ENCODE data around the gene AP5Z1.

Gene AP5Z1

GRCh38 chr7:4764402-4765007 lies 10.9 kb upstream of the AP5Z1 start:
- H3K27ac Mint-ChIP-seq: no peak overlapping the region
- H3K36me3 Mint-ChIP-seq (ENCODE audit: insufficient read depth): peaks cover 36% of the 10 kb centered on the region
- DNase-seq: no peak
- H3K27me3 Mint-ChIP-seq: no peaks in the 10 kb centered on the region
- H3K4me3 Mint-ChIP-seq: no peak overlapping the region
- ATAC-seq (replicated peaks): no peak
- H3K4me1 Mint-ChIP-seq (ENCODE audit: low read depth in 2 of 2): peaks cover 2 to 3% of the 10 kb centered on the region in 2 donors
- no peaks in the 10 kb centered on the region for H3K9me3 Mint-ChIP-seq

- H3K36me3 Mint-ChIP-seq (ENCODE audit: insufficient read depth): peaks cover 26% of the 10 kb centered on the region
- DNase-seq: no peak
- H3K9me3 Mint-ChIP-seq: no peaks in the 10 kb centered on the region
- H3K27me3 Mint-ChIP-seq: no peaks in the 10 kb centered on the region
- H3K27ac Mint-ChIP-seq: peak overlapping the region; percentile 41 to 86
- peaks cover 2 to 7% of the 10 kb centered on the region in 2 donors for H3K4me1 Mint-ChIP-seq (ENCODE audit: low read depth in 2 of 2)
- ATAC-seq (replicated peaks): no peak
- no peak overlapping the region for H3K4me3 Mint-ChIP-seq
Observed at GRCh38 chr7:4765776-4766490, 9.5 kb upstream of the AP5Z1 start.

DNA sequence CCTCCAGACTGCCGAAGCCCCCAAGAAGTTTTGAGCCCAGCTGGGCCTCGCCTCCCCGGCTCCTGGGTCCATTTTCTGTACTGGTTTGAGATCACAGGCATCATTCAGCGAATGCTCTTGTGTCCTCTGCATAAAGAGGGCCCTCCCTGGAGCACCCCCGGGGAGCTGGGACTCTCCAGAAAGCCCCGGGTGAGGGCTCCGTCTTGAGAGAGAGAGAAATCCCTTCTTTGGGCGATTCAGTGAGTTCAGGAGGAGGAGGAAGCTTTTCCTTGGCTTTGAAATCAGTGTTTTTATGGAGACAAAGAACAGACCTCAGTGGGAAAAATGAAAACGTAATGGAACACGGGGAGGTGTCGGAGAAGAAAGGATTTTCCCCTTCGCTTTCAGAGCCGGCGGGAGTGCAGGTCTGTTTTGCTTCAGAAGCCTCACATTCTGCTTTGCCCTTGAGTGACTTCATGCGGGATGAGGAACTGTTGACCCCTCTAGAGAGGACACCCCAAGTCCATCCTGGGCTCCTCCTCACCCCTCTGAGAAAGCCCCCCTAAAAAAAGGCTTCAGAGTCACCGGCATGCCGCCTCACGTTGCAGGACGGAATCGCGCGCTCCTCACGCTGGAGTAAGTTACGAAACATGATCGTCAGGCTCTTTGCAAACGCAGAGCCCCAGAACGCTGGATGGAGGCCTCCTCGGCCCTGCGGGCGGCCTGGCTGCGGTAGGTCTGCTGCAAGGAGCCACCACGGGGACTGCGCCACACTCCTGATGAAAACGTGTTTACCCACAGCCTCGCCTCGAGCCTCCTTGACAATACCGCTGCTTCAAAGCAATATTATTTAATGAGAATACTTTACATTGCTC lies 8.5 kb upstream of the AP5Z1 start:
- peaks cover 2 to 7% of the 10 kb centered on the region in 2 donors for H3K4me1 Mint-ChIP-seq (ENCODE audit: low read depth in 2 of 2)
- no peak for ATAC-seq (replicated peaks)
- peaks cover 19% of the 10 kb centered on the region for H3K36me3 Mint-ChIP-seq (ENCODE audit: insufficient read depth)
- no peak overlapping the region for H3K4me3 Mint-ChIP-seq
- peak overlapping the region in 1 of 2 donors; percentile 86 for H3K27ac Mint-ChIP-seq
- no peaks in the 10 kb centered on the region for H3K9me3 Mint-ChIP-seq
- H3K27me3 Mint-ChIP-seq: no peaks in the 10 kb centered on the region
- no peak for DNase-seq

DNA sequence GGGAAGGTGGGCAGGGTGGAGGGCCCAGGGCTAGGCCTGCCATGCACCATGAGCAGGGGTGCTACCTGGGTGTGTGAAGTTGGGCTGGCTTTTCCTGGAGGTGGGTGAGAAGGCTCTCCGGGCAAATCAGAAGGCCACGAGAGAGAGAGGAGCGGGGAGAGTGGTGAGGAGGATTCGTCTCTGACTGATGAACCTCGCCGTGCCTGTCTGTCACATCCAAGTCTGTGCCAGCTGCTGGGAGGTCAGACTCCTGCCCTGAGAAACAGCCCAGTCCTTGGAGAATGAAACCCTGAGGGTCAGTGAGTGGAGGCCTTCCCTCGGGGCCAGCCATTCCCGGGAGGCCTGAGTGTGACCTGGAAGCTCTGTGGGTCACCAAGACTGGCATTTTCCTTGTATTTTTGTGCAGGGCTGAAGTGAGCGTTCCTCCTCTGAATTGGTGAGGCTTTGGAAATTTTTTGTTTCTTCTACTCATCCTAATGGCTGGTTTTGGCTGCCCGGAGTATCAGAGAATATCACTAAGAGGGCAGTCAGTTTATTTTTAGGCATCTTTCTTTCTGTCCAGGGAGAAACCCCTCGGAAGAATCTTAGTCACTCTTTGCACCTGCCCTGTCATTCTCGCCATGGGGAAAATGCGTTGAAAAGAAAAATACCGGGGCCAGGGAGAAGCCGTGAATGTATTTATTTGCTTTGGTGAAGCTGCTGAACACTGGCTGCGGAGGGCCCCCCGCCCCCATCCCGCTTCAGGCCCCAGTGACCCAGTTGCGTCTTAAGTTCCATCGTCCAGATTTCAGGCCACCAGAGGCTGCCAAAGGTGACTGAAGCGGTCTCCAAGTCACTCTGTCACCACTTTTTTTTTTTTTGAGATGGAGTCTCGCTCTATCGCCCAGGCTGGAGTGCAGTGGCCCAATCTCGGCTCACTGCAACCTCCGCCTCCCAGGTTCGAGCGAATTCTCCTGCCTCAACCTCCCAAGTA lies 6.5 kb upstream of the AP5Z1 start:
- peaks cover 0 to 7% of the 10 kb centered on the region in 2 donors for H3K4me1 Mint-ChIP-seq (ENCODE audit: low read depth in 2 of 2)
- no peaks in the 10 kb centered on the region for H3K9me3 Mint-ChIP-seq
- H3K4me3 Mint-ChIP-seq: no peak overlapping the region
- DNase-seq: no peak
- no peak for ATAC-seq (replicated peaks)
- peaks cover 8% of the 10 kb centered on the region for H3K36me3 Mint-ChIP-seq (ENCODE audit: insufficient read depth)
- no peaks in the 10 kb centered on the region for H3K27me3 Mint-ChIP-seq
- peak overlapping the region; percentile 72 to 81 for H3K27ac Mint-ChIP-seq

- Mint-ChIP-seq H3K9me3 (no peaks in the 10 kb centered on the region), H3K27ac (peak overlapping the region; percentile 72 to 81), H3K27me3 (no peaks in the 10 kb centered on the region), H3K4me1 (ENCODE audit: low read depth in 2 of 2) (peaks cover 8 to 13% of the 10 kb centered on the region in 2 donors), H3K4me3 (no peak overlapping the region), H3K36me3 (ENCODE audit: insufficient read depth) (peaks cover 10% of the 10 kb centered on the region)
- no peak for DNase-seq
- no peak for ATAC-seq (replicated peaks)
Observed at GRCh38 chr7:4769761-4770160, 5.7 kb upstream of the AP5Z1 start.

GRCh38 chr7:4770886-4771285 lies 4.5 kb upstream of the AP5Z1 start:
- Mint-ChIP-seq H3K9me3 (no peaks in the 10 kb centered on the region), H3K4me3 (no peak overlapping the region), H3K36me3 (ENCODE audit: insufficient read depth) (peaks cover 18% of the 10 kb centered on the region), H3K27ac (peak overlapping the region in 1 of 2 donors; percentile 81), H3K27me3 (no peaks in the 10 kb centered on the region), H3K4me1 (ENCODE audit: low read depth in 2 of 2) (peaks cover 12 to 17% of the 10 kb centered on the region in 2 donors)
- ATAC-seq (replicated peaks): no peak
- DNase-seq: no peak

GRCh38 chr7:4771737-4772136 lies 3.7 kb upstream of the AP5Z1 start:
- H3K27ac Mint-ChIP-seq: no peak overlapping the region
- peaks cover 23% of the 10 kb centered on the region for H3K36me3 Mint-ChIP-seq (ENCODE audit: insufficient read depth)
- peaks cover 18 to 21% of the 10 kb centered on the region in 2 donors for H3K4me1 Mint-ChIP-seq (ENCODE audit: low read depth in 2 of 2)
- DNase-seq (no peak), ATAC-seq (replicated peaks) (no peak)
- H3K9me3 Mint-ChIP-seq: no peaks in the 10 kb centered on the region
- no peaks in the 10 kb centered on the region for H3K27me3 Mint-ChIP-seq
- H3K4me3 Mint-ChIP-seq: no peak overlapping the region

GRCh38 chr7:4772306-4772705 lies 3.1 kb upstream of the AP5Z1 start:
- peak overlapping the region in 1 of 2 donors; percentile 31 for H3K27ac Mint-ChIP-seq

DNA sequence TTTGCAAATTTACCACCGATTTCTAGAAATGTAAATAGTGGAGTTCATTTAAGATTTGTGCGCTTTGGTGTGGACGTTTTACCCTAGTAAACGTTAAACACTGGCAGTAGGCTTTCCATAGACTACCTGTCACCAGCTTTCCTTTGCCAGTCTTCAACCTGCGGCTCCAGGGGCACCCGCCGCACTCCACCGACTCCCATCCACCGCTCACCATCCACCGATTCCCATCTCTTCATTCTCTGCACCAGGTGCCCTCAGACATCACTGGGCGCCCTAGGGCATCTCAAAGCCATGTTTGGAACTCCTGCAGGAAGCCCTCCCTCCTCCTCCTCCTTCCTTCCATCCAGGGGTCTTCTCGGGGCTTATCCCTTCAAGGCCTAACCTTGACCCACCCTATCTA lies 1.4 kb upstream of the AP5Z1 start:
- peak overlapping the region; percentile 96 to 97 for H3K4me3 Mint-ChIP-seq
- no peaks in the 10 kb centered on the region for H3K27me3 Mint-ChIP-seq
- H3K36me3 Mint-ChIP-seq (ENCODE audit: insufficient read depth): peaks cover 28% of the 10 kb centered on the region
- DNase-seq: no peak
- peaks cover 27 to 35% of the 10 kb centered on the region in 2 donors for H3K4me1 Mint-ChIP-seq (ENCODE audit: low read depth in 2 of 2)
- H3K27ac Mint-ChIP-seq: peak overlapping the region; percentile 98 to 99
- H3K9me3 Mint-ChIP-seq: no peaks in the 10 kb centered on the region
- no peak for ATAC-seq (replicated peaks)

More at GRCh38 chr7:4772306-4772705, 3.1 kb upstream of the AP5Z1 start:
- ATAC-seq (replicated peaks): no peak
- DNase-seq: no peak
- H3K9me3 Mint-ChIP-seq: no peaks in the 10 kb centered on the region
- H3K27me3 Mint-ChIP-seq: no peaks in the 10 kb centered on the region
- H3K36me3 Mint-ChIP-seq (ENCODE audit: insufficient read depth): peaks cover 26% of the 10 kb centered on the region
- peaks cover 22 to 24% of the 10 kb centered on the region in 2 donors for H3K4me1 Mint-ChIP-seq (ENCODE audit: low read depth in 2 of 2)
- no peak overlapping the region for H3K4me3 Mint-ChIP-seq

DNA sequence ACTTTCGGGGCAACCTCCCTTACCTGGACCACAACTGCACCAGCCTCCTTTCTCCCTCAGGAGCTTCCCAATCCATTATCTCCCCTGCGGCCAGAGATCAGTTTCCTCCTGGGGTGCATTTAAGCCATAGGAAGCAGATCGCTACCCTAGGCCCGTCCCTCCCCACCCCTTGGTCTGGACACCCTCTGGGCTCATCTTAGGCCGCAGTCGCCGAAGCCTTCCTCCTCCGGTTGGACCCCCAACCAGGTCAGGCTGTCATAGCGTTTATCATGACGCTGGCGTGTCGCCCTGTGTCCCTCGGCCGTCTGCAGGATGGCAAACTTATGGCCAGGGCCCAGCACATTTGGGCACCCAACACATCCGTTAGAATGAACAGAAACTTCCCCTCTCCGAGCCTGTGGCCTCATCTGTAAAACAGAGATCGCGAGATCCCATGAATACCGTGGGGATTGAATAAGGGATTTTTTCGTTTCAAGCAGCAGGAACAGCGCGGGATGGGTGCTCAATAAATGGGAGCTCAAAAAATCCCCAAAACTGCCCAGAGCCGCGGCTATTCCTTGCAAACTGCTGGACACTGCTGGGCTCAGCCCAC lies 669 bp upstream of the AP5Z1 start:
- no peaks in the 10 kb centered on the region for H3K27me3 Mint-ChIP-seq
- DNase-seq (no peak), ATAC-seq (replicated peaks) (peak; percentile 16)
- peak overlapping the region; percentile 98 to 99 for H3K27ac Mint-ChIP-seq
- H3K4me3 Mint-ChIP-seq: peak overlapping the region; percentile 96 to 97
- peaks cover 27 to 35% of the 10 kb centered on the region in 2 donors for H3K4me1 Mint-ChIP-seq (ENCODE audit: low read depth in 2 of 2)
- H3K36me3 Mint-ChIP-seq (ENCODE audit: insufficient read depth): peaks cover 26% of the 10 kb centered on the region
- no peaks in the 10 kb centered on the region for H3K9me3 Mint-ChIP-seq

DNA sequence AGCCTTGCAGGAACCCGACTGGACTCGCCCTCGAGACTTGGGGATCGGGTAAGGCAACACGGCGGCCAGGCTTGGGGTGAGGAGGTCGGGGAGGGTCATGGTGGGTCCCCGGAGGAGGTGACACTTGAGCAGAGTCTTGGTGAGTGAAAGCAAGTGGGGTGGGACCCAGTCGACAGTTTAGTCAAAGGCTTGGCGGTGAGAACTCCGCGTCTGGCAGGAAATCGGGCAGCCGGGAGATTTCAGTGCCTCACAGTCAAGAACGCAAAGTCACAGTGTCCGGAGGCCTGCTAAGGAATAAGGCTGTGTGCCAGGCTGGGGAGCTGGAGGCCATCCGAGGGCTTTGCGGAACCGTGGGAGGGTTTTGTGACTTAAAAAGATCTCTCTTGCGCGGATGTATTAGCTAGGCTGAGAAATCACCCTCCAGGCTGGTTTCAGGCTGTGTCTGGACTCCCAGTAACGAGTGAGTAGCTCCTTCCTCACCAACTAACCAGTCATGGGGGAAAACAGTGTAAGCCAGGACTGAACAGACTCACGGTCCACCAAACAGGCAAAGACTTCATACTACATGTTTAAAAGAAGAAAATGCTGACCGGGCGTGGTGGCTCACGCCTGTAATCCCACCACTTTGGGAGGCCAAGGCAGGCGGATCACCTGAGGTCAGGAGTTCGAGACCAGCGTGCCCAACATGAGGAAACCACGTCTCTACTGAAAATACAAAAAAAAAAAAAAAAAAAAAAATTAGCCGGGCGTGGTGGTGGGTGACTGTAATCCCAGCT lies 613 bp downstream of the AP5Z1 start:
- peak; percentile 53 to 67 (median 55) for DNase-seq
- ATAC-seq (replicated peaks): peak; percentile 41
- Mint-ChIP-seq H3K9me3 (no peaks in the 10 kb centered on the region), H3K4me1 (ENCODE audit: low read depth in 2 of 2) (peaks cover 27 to 31% of the 10 kb centered on the region in 2 donors), H3K36me3 (ENCODE audit: insufficient read depth) (peaks cover 32% of the 10 kb centered on the region), H3K27ac (peak overlapping the region; percentile 98 to 99), H3K4me3 (peak overlapping the region; percentile 96 to 97), H3K27me3 (no peaks in the 10 kb centered on the region)

DNA sequence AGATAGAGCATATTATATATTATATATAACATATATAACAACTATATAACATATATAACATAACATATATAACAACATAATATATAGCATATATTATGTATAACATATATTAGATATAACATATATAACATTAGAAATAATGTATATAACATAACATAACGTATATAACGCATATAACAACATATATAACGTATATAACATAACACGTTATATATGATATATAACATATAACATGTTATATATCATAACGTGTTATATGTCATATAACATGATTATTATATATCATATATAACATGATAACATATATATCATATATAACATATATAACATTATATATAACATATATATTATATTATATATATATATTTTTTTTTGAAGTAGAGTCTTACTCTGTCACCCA lies 3.7 kb downstream of the AP5Z1 start:
- peaks cover 46% of the 10 kb centered on the region for H3K36me3 Mint-ChIP-seq (ENCODE audit: insufficient read depth)
- H3K27ac Mint-ChIP-seq: no peak overlapping the region
- peaks cover 28 to 31% of the 10 kb centered on the region in 2 donors for H3K4me1 Mint-ChIP-seq (ENCODE audit: low read depth in 2 of 2)
- H3K27me3 Mint-ChIP-seq: no peaks in the 10 kb centered on the region
- ATAC-seq (replicated peaks) (no peak), DNase-seq (no peak)
- H3K9me3 Mint-ChIP-seq: no peaks in the 10 kb centered on the region
- no peak overlapping the region for H3K4me3 Mint-ChIP-seq

Data from effector memory CD8-positive, alpha-beta T cell (primary cell).